Measurements from ENCODE around the gene TP73. TPM values are rescaled to one million over a fixed set of nuclear protein-coding genes. Genes with fewer than 3 reads are reported as not detected.

The TP73 gene
- total RNA-seq, 4 donors from 2014 or later: 0.30 to 0.76 TPM; not detected in 2

- Histone ChIP-seq H3K36me3 (no peaks in the 10 kb centered on the region), H3K4me1 (peaks cover 0 to 3% of the 10 kb centered on the region in 2 donors), H3K27ac (no peak overlapping the region), H3K4me3 (no peak overlapping the region), H3K9me3 (no peaks in the 10 kb centered on the region), H3K27me3 (peaks cover 0 to 9% of the 10 kb centered on the region in 2 donors)
- intact Hi-C loops (cut with DNase I; ENCODE audit: low total_unique reads): no loop called here
- DNase-seq: no peak
- TF ChIP-seq, protein P1, sequence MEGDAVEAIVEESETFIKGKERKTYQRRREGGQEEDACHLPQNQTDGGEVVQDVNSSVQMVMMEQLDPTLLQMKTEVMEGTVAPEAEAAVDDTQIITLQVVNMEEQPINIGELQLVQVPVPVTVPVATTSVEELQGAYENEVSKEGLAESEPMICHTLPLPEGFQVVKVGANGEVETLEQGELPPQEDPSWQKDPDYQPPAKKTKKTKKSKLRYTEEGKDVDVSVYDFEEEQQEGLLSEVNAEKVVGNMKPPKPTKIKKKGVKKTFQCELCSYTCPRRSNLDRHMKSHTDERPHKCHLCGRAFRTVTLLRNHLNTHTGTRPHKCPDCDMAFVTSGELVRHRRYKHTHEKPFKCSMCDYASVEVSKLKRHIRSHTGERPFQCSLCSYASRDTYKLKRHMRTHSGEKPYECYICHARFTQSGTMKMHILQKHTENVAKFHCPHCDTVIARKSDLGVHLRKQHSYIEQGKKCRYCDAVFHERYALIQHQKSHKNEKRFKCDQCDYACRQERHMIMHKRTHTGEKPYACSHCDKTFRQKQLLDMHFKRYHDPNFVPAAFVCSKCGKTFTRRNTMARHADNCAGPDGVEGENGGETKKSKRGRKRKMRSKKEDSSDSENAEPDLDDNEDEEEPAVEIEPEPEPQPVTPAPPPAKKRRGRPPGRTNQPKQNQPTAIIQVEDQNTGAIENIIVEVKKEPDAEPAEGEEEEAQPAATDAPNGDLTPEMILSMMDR (IDR thresholded peaks at IDR 0.05): no peak
- TF ChIP-seq POLR2A (IDR thresholded peaks at IDR 0.05): no peak
These were observed 5.4 kb downstream of the TP73 start for GRCh38 chr1:3657578-3658230.

DNA sequence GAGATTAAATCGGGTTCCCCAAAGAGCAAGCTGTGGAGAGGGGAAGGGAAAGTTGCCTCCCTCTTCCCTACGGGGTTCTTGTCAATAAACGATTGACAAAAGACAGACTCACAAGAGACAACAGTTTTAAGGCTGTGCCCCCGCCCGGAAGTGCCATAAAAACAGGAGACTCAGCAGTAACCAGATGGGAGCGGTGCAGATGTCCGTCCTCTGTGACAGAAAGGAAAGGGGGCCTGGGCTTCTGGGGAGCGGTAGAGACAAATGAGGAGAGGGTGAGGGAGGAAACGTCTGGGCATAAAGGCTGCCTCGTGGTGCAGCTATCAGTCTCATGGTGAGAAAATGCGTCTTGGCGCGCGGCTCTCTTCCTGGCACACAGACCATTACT is 5.9 kb downstream of the TP73 start:
- DNase-seq: no peak
- H3K36me3 ChIP-seq: no peaks in the 10 kb centered on the region
- TF ChIP-seq, protein P1 (IDR thresholded peaks at IDR 0.05): no peak
- no peak for TF ChIP-seq POLR2A (IDR thresholded peaks at IDR 0.05)

GRCh38 chr1:3659093-3659492 is 6.8 kb downstream of the TP73 start:
- no peaks in the 10 kb centered on the region for H3K9me3 ChIP-seq
- H3K36me3 ChIP-seq: no peaks in the 10 kb centered on the region
- intact Hi-C loops (cut with DNase I; ENCODE audit: low total_unique reads): no loop called here
- H3K4me3 ChIP-seq: no peak overlapping the region
- no peak for DNase-seq
- TF ChIP-seq, protein P1 (IDR thresholded peaks at IDR 0.05): no peak
- TF ChIP-seq POLR2A (IDR thresholded peaks at IDR 0.05): no peak
- no peak overlapping the region for H3K27ac ChIP-seq
- no peaks in the 10 kb centered on the region for H3K27me3 ChIP-seq
- H3K4me1 ChIP-seq: no peaks in the 10 kb centered on the region

More for the DNA sequence above, 5.9 kb downstream of the TP73 start:
- Histone ChIP-seq H3K4me3 (no peak overlapping the region), H3K27me3 (peaks cover 0 to 4% of the 10 kb centered on the region in 2 donors), H3K4me1 (no peaks in the 10 kb centered on the region), H3K9me3 (no peaks in the 10 kb centered on the region), H3K27ac (no peak overlapping the region)
- intact Hi-C loops (cut with DNase I; ENCODE audit: low total_unique reads): no loop called here

DNA sequence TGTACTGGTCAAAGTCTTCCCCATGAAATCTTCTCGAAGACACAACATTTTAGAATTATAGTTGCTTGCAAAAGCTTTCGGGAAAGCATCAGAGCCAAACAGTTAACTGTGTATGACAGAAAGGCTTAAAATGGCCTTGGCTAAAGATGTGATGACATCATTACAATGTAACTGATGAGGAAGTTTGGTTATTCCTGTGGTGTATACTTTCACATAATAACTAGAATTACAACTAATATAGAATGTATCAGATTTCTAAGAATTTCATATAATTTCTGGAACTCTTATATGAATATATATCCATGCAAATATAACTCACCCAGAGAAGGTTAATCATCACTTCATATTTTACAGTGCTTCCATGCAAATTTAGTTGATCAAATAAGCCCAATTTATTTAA is 8.4 kb downstream of the TP73 start:
- H3K9me3 ChIP-seq: no peaks in the 10 kb centered on the region
- no peaks in the 10 kb centered on the region for H3K36me3 ChIP-seq
- TF ChIP-seq POLR2A (IDR thresholded peaks at IDR 0.05): no peak
- TF ChIP-seq, protein P1 (IDR thresholded peaks at IDR 0.05): no peak
- DNase-seq: no peak
- H3K27ac ChIP-seq: no peak overlapping the region
- no peak overlapping the region for H3K4me3 ChIP-seq
- no peaks in the 10 kb centered on the region for H3K4me1 ChIP-seq
- intact Hi-C loops (cut with DNase I; ENCODE audit: low total_unique reads): no loop called here
- no peaks in the 10 kb centered on the region for H3K27me3 ChIP-seq

GRCh38 chr1:3661631-3662030 is 9.3 kb downstream of the TP73 start:
- no peaks in the 10 kb centered on the region for H3K9me3 ChIP-seq
- no peak overlapping the region for H3K4me3 ChIP-seq
- TF ChIP-seq, protein P1 (IDR thresholded peaks at IDR 0.05): no peak
- TF ChIP-seq POLR2A (IDR thresholded peaks at IDR 0.05): no peak
- no peaks in the 10 kb centered on the region for H3K4me1 ChIP-seq
- no peaks in the 10 kb centered on the region for H3K36me3 ChIP-seq
- H3K27me3 ChIP-seq: no peaks in the 10 kb centered on the region
- no peak overlapping the region for H3K27ac ChIP-seq
- intact Hi-C loops (cut with DNase I; ENCODE audit: low total_unique reads): no loop called here
- DNase-seq: no peak
